H1 (cell line): Measurements from ENCODE around the gene TGFB1I1. TPM values are rescaled to one million over a fixed set of nuclear protein-coding genes. Genes with fewer than 3 reads are reported as not detected.

Source experiments
- CTCF ChIA-PET: fragments of 300-600 bp; sonication (Branson Sonifier 250); formaldehyde crosslinking; loops from one replicate; lab custom pipeline; 2021; ENCODE audit not compliant: partially characterized antibody; lab: Charles Lee
- POLR2A ChIA-PET: fragments of 300-600 bp; sonication (Branson Sonifier 250); formaldehyde crosslinking; loops from one replicate; lab custom pipeline; 2021; ENCODE audit warnings: inconsistent platforms; ENCODE audit not compliant: partially characterized antibody; lab: Charles Lee
- DNase-seq, 2 experiments: peaks; one replicate each; pipeline versions ENCODE4 v3.0.0 to v3.0.0-alpha.2; 2010 to 2022; ENCODE audit warnings: low spot score in 2 of 2, low read depth in 1 of 2, mixed read lengths in 1 of 2
- FAIRE-seq: peaks from 2 replicates; lab custom pipeline; 2011; peaks lifted over from hg19 to GRCh38; lab: Jason Lieb, UNC
- H2AFZ ChIP-seq: 2 replicates; pipeline ENCODE4 v1.8.1; 2012; ENCODE audit warnings: low read length, inconsistent platforms
- H2AK5ac ChIP-seq: 2 replicates; pipeline ENCODE4 v1.6.1; 2013; ENCODE audit warnings: low read depth, low read length
- H2BK120ac ChIP-seq: replicated peaks from 2 replicates; pipeline ENCODE3; 2013; ENCODE audit warnings: low read depth, low read length, inconsistent platforms
- H2BK12ac ChIP-seq: 2 replicates; pipeline ENCODE4 v1.6.1; 2013; ENCODE audit warnings: low read depth, low read length
- H2BK15ac ChIP-seq: 2 replicates; pipeline ENCODE4 v1.6.1; 2013; ENCODE audit warnings: low read length
- H2BK20ac ChIP-seq: 2 replicates; pipeline ENCODE4 v1.6.1; 2013; ENCODE audit warnings: low read length
- H2BK5ac ChIP-seq: 2 replicates; pipeline ENCODE4 v1.6.1; 2013; ENCODE audit warnings: low read depth, low read length
- H3K14ac ChIP-seq: 2 replicates; pipeline ENCODE4 v1.6.1; 2013; ENCODE audit warnings: inconsistent platforms; ENCODE audit not compliant: insufficient read length
- H3K18ac ChIP-seq: 2 replicates; pipeline ENCODE4 v1.6.1; 2013; ENCODE audit warnings: low read length; ENCODE audit errors: extremely low read depth
- H3K23ac ChIP-seq: 2 replicates; pipeline ENCODE4 v1.6.1; 2013; ENCODE audit warnings: inconsistent platforms; ENCODE audit not compliant: insufficient read length
- H3K23me2 ChIP-seq: 2 replicates; pipeline ENCODE4 v1.6.1; 2013; ENCODE audit warnings: low read depth, low read length
- H3K27ac ChIP-seq: 2 replicates; pipeline ENCODE4 v1.6.1; 2011; ENCODE audit warnings: low read depth, low read length, inconsistent platforms
- H3K27me3 ChIP-seq, 4 experiments: replicated peaks in 1 of 4; 1 replicate in 1 of 4; 2 replicates in 3 of 4; pipeline versions ENCODE4 v1.6.1 to v1.8.1; 2011 to 2013; ENCODE audit warnings: low read length in 3 of 4, mild to moderate bottlenecking in 3 of 4, inconsistent platforms in 2 of 4, mixed read lengths in 2 of 4, moderate library complexity in 1 of 4; ENCODE audit not compliant: control insufficient read depth in 3 of 4, insufficient read depth in 3 of 4; ENCODE audit errors: extremely low read depth in 1 of 4
- H3K36me3 ChIP-seq, 4 experiments: 2 replicates each; pipeline versions ENCODE4 v1.6.1 to v1.8.1; 2011 to 2013; ENCODE audit warnings: mild to moderate bottlenecking in 4 of 4, low read length in 3 of 4, moderate library complexity in 2 of 4, control low read depth in 1 of 4, inconsistent platforms in 1 of 4; ENCODE audit not compliant: insufficient read depth in 4 of 4, control insufficient read depth in 2 of 4
- H3K4ac ChIP-seq: replicated peaks from 2 replicates; pipeline ENCODE3; 2013; ENCODE audit warnings: low read length, low read depth, mixed read lengths, inconsistent platforms; ENCODE audit not compliant: insufficient read length
- H3K4me1 ChIP-seq, 4 experiments: replicated peaks in 1 of 4; 1 replicate in 1 of 4; 2 replicates in 3 of 4; pipeline versions ENCODE4 v1.6.1 to v1.8.1; 2011 to 2013; ENCODE audit warnings: low read length in 3 of 4, inconsistent platforms in 2 of 4, mixed read lengths in 1 of 4; ENCODE audit not compliant: insufficient read depth in 4 of 4, control insufficient read depth in 3 of 4
- H3K4me2 ChIP-seq, 2 experiments: 2 replicates each; pipeline versions ENCODE4 v1.6.1 to v1.8.1; 2011 to 2013; ENCODE audit warnings: low read depth in 2 of 2, low read length in 2 of 2, control low read depth in 1 of 2, inconsistent platforms in 1 of 2, mild to moderate bottlenecking in 1 of 2; ENCODE audit not compliant: insufficient read depth in 1 of 2
- H3K4me3 ChIP-seq, 4 experiments: fragments of 200-600, 300-600 bp in 1 of 4; sonication (generic), shearing (Covaris generic), sonication (Bioruptor Twin) in 1 of 4; 2 replicates each; pipeline versions ENCODE4 v1.5.1 to v1.8.1; 2011 to 2016; ENCODE audit warnings: low read length in 4 of 4, low read depth in 3 of 4, control low read depth in 2 of 4, inconsistent platforms in 2 of 4, mild to moderate bottlenecking in 2 of 4, mixed read lengths in 1 of 4, moderate library complexity in 1 of 4; ENCODE audit not compliant: insufficient read depth in 2 of 4; ENCODE audit errors: extremely low read depth in 1 of 4
- H3K56ac ChIP-seq: replicated peaks from 2 replicates; pipeline ENCODE3; 2013; ENCODE audit warnings: low read depth, mild to moderate bottlenecking, mixed read lengths, low read length, inconsistent platforms; ENCODE audit not compliant: insufficient read length
- H3K79me1 ChIP-seq: 2 replicates; pipeline ENCODE4 v1.6.1; 2013; ENCODE audit warnings: low read depth, low read length, control low read depth
- H3K79me2 ChIP-seq, 2 experiments: 2 replicates each; pipeline versions ENCODE4 v1.6.1 to v1.8.1; 2012 to 2013; ENCODE audit warnings: low read length in 2 of 2, mild to moderate bottlenecking in 2 of 2, inconsistent platforms in 1 of 2; ENCODE audit not compliant: insufficient read depth in 2 of 2, control insufficient read depth in 1 of 2
- H3K9ac ChIP-seq, 4 experiments: replicated peaks in 1 of 4; 1 replicate in 1 of 4; 2 replicates in 3 of 4; pipeline versions ENCODE4 v1.6.1 to v1.8.1; 2011 to 2013; ENCODE audit warnings: low read depth in 3 of 4, low read length in 3 of 4, control low read depth in 2 of 4, mild to moderate bottlenecking in 2 of 4, moderate library complexity in 2 of 4, inconsistent platforms in 1 of 4; ENCODE audit errors: extremely low read depth in 1 of 4
- H3K9me3 ChIP-seq, 2 experiments: 2 replicates each; pipeline versions ENCODE4 v1.6.1 to v1.8.1; 2012 to 2013; ENCODE audit warnings: mild to moderate bottlenecking in 2 of 2, moderate library complexity in 2 of 2, control low read depth in 1 of 2, inconsistent platforms in 1 of 2, low read depth in 1 of 2, low read length in 1 of 2, mixed read lengths in 1 of 2; ENCODE audit not compliant: insufficient read depth in 2 of 2
- H4K20me1 ChIP-seq, 2 experiments: replicated peaks in 1 of 2; 2 replicates each; pipeline versions ENCODE3 to v1.8.1; 2011 to 2013; ENCODE audit warnings: inconsistent platforms in 2 of 2, low read length in 2 of 2, mild to moderate bottlenecking in 1 of 2; ENCODE audit not compliant: insufficient read depth in 2 of 2, control insufficient read depth in 1 of 2
- H4K5ac ChIP-seq: 2 replicates; pipeline ENCODE4 v1.6.1; 2013; ENCODE audit warnings: low read length, low read depth, mixed read lengths, inconsistent platforms; ENCODE audit not compliant: insufficient read length
- H4K8ac ChIP-seq: 2 replicates; pipeline ENCODE4 v1.8.0; 2013; ENCODE audit warnings: mild to moderate bottlenecking, moderate library complexity, low read length, inconsistent platforms; ENCODE audit not compliant: insufficient read depth; ENCODE audit errors: extremely low read depth
- H4K91ac ChIP-seq: replicated peaks from 2 replicates; pipeline ENCODE3; 2013; ENCODE audit warnings: low read length, mixed read lengths, inconsistent platforms; ENCODE audit not compliant: insufficient read length
- CTCF ChIP-seq, 3 experiments: IDR thresholded peaks; 1 replicate in 2 of 3; 2 replicates in 1 of 3; pipeline versions ENCODE4 v1.5.1 to v1.6.1; 2011; ENCODE audit warnings: low read length in 3 of 3, mild to moderate bottlenecking in 3 of 3, inconsistent platforms in 2 of 3, low read depth in 1 of 3, moderate library complexity in 1 of 3; ENCODE audit not compliant: insufficient read depth in 1 of 3; ENCODE audit errors: control extremely low read depth in 1 of 3
- E2F6 ChIP-seq: IDR thresholded peaks from 2 replicates; pipeline ENCODE4 v1.6.1; 2012; ENCODE audit warnings: inconsistent platforms
- EP300 ChIP-seq, 2 experiments: IDR thresholded peaks; 1 replicate in 1 of 2; 2 replicates in 1 of 2; pipeline ENCODE4 v1.6.1; 2011 to 2012; ENCODE audit warnings: low read depth in 2 of 2, low read length in 2 of 2, mild to moderate bottlenecking in 2 of 2, borderline replicate concordance in 1 of 2, inconsistent platforms in 1 of 2, moderate library complexity in 1 of 2
- GTF2F1 ChIP-seq: IDR thresholded peaks from 2 replicates; pipeline ENCODE4 v1.6.1; 2012; ENCODE audit warnings: low read depth, low read length, improper control_type of control experiment, borderline replicate concordance
- NANOG ChIP-seq: IDR thresholded peaks from 2 replicates; pipeline ENCODE4 v1.6.1; 2011; ENCODE audit warnings: low read length, low read depth, mild to moderate bottlenecking, inconsistent platforms; ENCODE audit not compliant: insufficient read depth, poor library complexity, severe bottlenecking
- POLR2A ChIP-seq, 2 experiments: IDR thresholded peaks; 1 replicate in 1 of 2; 2 replicates in 1 of 2; pipeline ENCODE4 v1.6.1; 2011; ENCODE audit warnings: low read depth in 2 of 2, low read length in 2 of 2, mild to moderate bottlenecking in 2 of 2; ENCODE audit errors: control extremely low read depth in 1 of 2
- RFX5 ChIP-seq: IDR thresholded peaks from 2 replicates; pipeline ENCODE4 v1.6.1; 2011; ENCODE audit warnings: low read depth, low read length, improper control_type of control experiment, borderline replicate concordance
- RXRA ChIP-seq: IDR thresholded peaks from 2 replicates; pipeline ENCODE4 v1.6.1; 2011; ENCODE audit warnings: low read depth, mild to moderate bottlenecking, low read length, moderate library complexity; ENCODE audit not compliant: insufficient read depth
- SUZ12 ChIP-seq: fragments of 200-600 bp; sonication (generic); IDR thresholded peaks from 2 replicates; pipeline ENCODE4 v1.6.1; 2012; ENCODE audit warnings: mild to moderate bottlenecking, inconsistent platforms, low read length, moderate library complexity, mixed read lengths
- TCF12 ChIP-seq: IDR thresholded peaks from 2 replicates; pipeline ENCODE4 v1.6.1; 2011; ENCODE audit warnings: low read depth, mild to moderate bottlenecking, low read length
- WGBS, 2 experiments: shearing (Covaris generic) in 1 of 2; methylation state at CpG; one replicate each; pipeline versions ENCODE4 v1.1.6 to v1.1.7; 2013 to 2015; ENCODE audit warnings: low lambda C conversion rate in 2 of 2, mixed read lengths in 2 of 2, inconsistent platforms in 1 of 2, low coverage in 1 of 2, missing lambda C conversion rate in 1 of 2; ENCODE audit not compliant: insufficient replicate concordance in 2 of 2, insufficient coverage in 1 of 2, insufficient read length in 1 of 2; ENCODE audit errors: extremely low coverage in 1 of 2, missing lambda C conversion rate in 1 of 2; 5-methylcytosine and 5-hydroxymethylcytosine counted together
- polyA plus RNA-seq, 7 experiments: library from polyadenylated mRNA; depleted of rRNA in 3 of 7; stranded (reverse) in 5 of 7; unstranded in 2 of 7; fragments of >200 nt in 5 of 7; fragments of 200-250 nt in 2 of 7; gene quantifications; 1 replicate in 5 of 7; 2 replicates in 1 of 7; 4 replicates in 1 of 7; pipeline versions ENCODE4 v1.2.1 to v1.2.3, GENCODE V29; 2011 to 2013; ENCODE audit warnings: missing spikeins in 2 of 7, mixed read lengths in 2 of 7
- total RNA-seq: library from RNA; stranded (reverse); fragmentation: NEBNext Ultra II Directional; extraction: Animal tissue kit (Norgen Biotek cat#: 25700); gene quantifications from 2 replicates; pipeline ENCODE4 v1.2.1, GENCODE V29; 2021

Gene TGFB1I1
- total and polyA plus RNA-seq, 2 of the 8 experiments (the other 6 are each of a cell fraction or from before 2014, with no cell fraction given) = 5.6 to 5.8 TPM

GRCh38 chr16:31498493-31498892 lies 26.5 kb downstream of the TGFB1I1 start:
- H2AFZ ChIP-seq = no peak overlapping the region
- no peaks in the 10 kb centered on the region for H3K79me2 ChIP-seq
- H2AK5ac ChIP-seq = no peak overlapping the region
- peaks cover 2 to 10% (median 5%) of the 10 kb centered on the region in 4 experiments for H3K4me1 ChIP-seq
- H3K56ac ChIP-seq = no peak overlapping the region
- no peak overlapping the region for H3K9ac ChIP-seq
- no peak overlapping the region for H4K5ac ChIP-seq
- no peaks in the 10 kb centered on the region for H3K79me1 ChIP-seq
- H3K27ac ChIP-seq = no peak overlapping the region
- FAIRE-seq (no peak), DNase-seq (no peak)
- POLR2A ChIA-PET = interaction anchor here (0.9 to 10.6 kb wide), 4 partner anchors 9 to 30 kb away, joined by 3 to 69 read pairs (median 4); partner anchors contain the start of genes AHSP and RUSF1
- peaks cover 0 to 3% (median under 1%) of the 10 kb centered on the region in 4 experiments; a peak in 1 of 8 replicates for H3K36me3 ChIP-seq
- H3K23ac ChIP-seq = no peak overlapping the region
- no peaks in the 10 kb centered on the region for H3K23me2 ChIP-seq
- H4K20me1 ChIP-seq = no peaks in the 10 kb centered on the region
- H2BK5ac ChIP-seq = no peak overlapping the region
- H3K4me2 ChIP-seq = no peak overlapping the region
- 89% methylated on average over 8 of the region's 8 CpGs; no CpG with 5 or more reads in 1 of the 2 experiments for WGBS, 2 experiments
- no peak overlapping the region for H2BK20ac ChIP-seq
- no peak overlapping the region for H3K4ac ChIP-seq
- H2BK12ac ChIP-seq = no peak overlapping the region
- H3K9me3 ChIP-seq = no peaks in the 10 kb centered on the region
- H3K18ac ChIP-seq = no peak overlapping the region
- no peak overlapping the region for H4K91ac ChIP-seq
- CTCF ChIA-PET = interaction anchor here (0.9 kb wide), 1 partner anchor 25 kb away, joined by 3 read pairs; no protein-coding TSS in a partner anchor
- H3K4me3 ChIP-seq = no peak overlapping the region
- H3K14ac ChIP-seq = no peak overlapping the region
- no peak overlapping the region for H4K8ac ChIP-seq
- H2BK120ac ChIP-seq = no peak overlapping the region
- no peaks in the 10 kb centered on the region for H3K27me3 ChIP-seq
- no peak overlapping the region for H2BK15ac ChIP-seq
- no peak for TF ChIP-seq SUZ12
- no peak for TF ChIP-seq TCF12
- TF ChIP-seq EP300 (IDR thresholded peaks at IDR 0.05; ENCODE audit: borderline replicate concordance in 1 of 2, low read depth in 2 of 2, low read length in 2 of 2) = no peak
- no peak for TF ChIP-seq RFX5
- no peak for TF ChIP-seq E2F6
- no peak for TF ChIP-seq GTF2F1
- TF ChIP-seq POLR2A (IDR thresholded peaks at IDR 0.05; ENCODE audit: control extremely low read depth in 1 of 2, low read depth in 2 of 2, low read length in 2 of 2) = no peak
- TF ChIP-seq CTCF (IDR thresholded peaks at IDR 0.05; ENCODE audit: control extremely low read depth in 1 of 3, insufficient read depth in 1 of 3, low read depth in 1 of 3, low read length in 3 of 3) = no peak
- TF ChIP-seq NANOG = no peak
- TF ChIP-seq RXRA = no peak
